Endothelial cell (in vitro differentiated cells): ENCODE data around the gene CCDC18. TPM values are rescaled to one million over a fixed set of nuclear protein-coding genes. Genes with fewer than 3 reads are reported as not detected.
A peak's percentile ranks its signal among the peaks of the same experiment; 100 is the strongest.

Experiments used
- DNase-seq: peaks from one replicate; pipeline ENCODE4 v3.0.0; 2021; ENCODE audit warnings: low spot score
- H3K27ac Mint-ChIP-seq: one replicate; pipeline ENCODE4 v1.8.0; 2021; ENCODE audit warnings: mixed read lengths, inconsistent platforms; ENCODE audit not compliant: unreplicated experiment
- H3K27me3 Mint-ChIP-seq: one replicate; pipeline ENCODE4 v1.8.0; 2021; ENCODE audit warnings: mild to moderate bottlenecking, moderate library complexity, mixed read lengths, inconsistent platforms; ENCODE audit not compliant: unreplicated experiment
- H3K36me3 Mint-ChIP-seq: one replicate; pipeline ENCODE4 v1.8.0; 2021; ENCODE audit warnings: mild to moderate bottlenecking, low read depth, mixed read lengths, inconsistent platforms; ENCODE audit not compliant: unreplicated experiment
- H3K4me1 Mint-ChIP-seq: one replicate; pipeline ENCODE4 v1.8.0; 2021; ENCODE audit warnings: mild to moderate bottlenecking, mixed read lengths, inconsistent platforms; ENCODE audit not compliant: unreplicated experiment
- H3K4me3 Mint-ChIP-seq: one replicate; pipeline ENCODE4 v1.8.0; 2021; ENCODE audit warnings: mild to moderate bottlenecking, mixed read lengths, inconsistent platforms; ENCODE audit not compliant: unreplicated experiment
- H3K9me3 Mint-ChIP-seq: one replicate; pipeline ENCODE4 v1.8.0; 2021; ENCODE audit warnings: mixed read lengths, inconsistent platforms; ENCODE audit not compliant: unreplicated experiment
- total RNA-seq: library from RNA; stranded (reverse); fragmentation: NEBNext Ultra II Directional; extraction: Animal tissue kit (Norgen Biotek cat#: 25700); gene quantifications from one replicate; pipeline ENCODE4 v1.2.1, GENCODE V29; 2021; ENCODE audit not compliant: unreplicated experiment
- TF ChIP-seq, protein P1 (sequence below): fragments of 200-600 bp; sonication (generic); IDR thresholded peaks from one replicate; pipeline ENCODE4 v1.5.0; 2021; ENCODE audit warnings: antibody characterized with exemption; ENCODE audit not compliant: unreplicated experiment

The CCDC18 gene
- total RNA-seq, 1 donor from 2014 or later, result 10.4 TPM

DNA sequence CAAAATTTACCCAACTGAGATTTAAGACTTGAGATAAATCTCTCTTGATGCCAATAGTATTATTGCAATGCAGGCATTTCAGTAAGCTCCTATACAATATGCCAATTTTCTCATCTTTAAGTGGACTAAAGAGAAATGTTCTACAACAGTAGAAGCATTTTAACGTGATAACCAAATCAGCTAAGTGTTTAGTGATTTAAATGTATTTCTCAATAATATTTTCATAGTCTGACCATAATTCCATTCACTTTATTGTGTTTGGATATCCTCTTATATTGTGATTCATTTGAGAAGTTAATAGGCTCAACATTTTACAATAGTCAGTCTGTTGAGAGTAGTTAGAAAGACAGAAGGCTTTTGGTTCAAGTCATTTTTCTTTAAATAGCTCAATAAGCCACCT lies 120.6 kb downstream of the CCDC18 start:
- no peak for DNase-seq
- H3K27me3 Mint-ChIP-seq, result no peaks in the 10 kb centered on the region
- H3K36me3 Mint-ChIP-seq, result no peaks in the 10 kb centered on the region
- H3K4me1 Mint-ChIP-seq, result peaks cover 19% of the 10 kb centered on the region
- H3K9me3 Mint-ChIP-seq, result no peaks in the 10 kb centered on the region
- no peak overlapping the region for H3K27ac Mint-ChIP-seq
- H3K4me3 Mint-ChIP-seq, result no peak overlapping the region
- TF ChIP-seq, protein P1, sequence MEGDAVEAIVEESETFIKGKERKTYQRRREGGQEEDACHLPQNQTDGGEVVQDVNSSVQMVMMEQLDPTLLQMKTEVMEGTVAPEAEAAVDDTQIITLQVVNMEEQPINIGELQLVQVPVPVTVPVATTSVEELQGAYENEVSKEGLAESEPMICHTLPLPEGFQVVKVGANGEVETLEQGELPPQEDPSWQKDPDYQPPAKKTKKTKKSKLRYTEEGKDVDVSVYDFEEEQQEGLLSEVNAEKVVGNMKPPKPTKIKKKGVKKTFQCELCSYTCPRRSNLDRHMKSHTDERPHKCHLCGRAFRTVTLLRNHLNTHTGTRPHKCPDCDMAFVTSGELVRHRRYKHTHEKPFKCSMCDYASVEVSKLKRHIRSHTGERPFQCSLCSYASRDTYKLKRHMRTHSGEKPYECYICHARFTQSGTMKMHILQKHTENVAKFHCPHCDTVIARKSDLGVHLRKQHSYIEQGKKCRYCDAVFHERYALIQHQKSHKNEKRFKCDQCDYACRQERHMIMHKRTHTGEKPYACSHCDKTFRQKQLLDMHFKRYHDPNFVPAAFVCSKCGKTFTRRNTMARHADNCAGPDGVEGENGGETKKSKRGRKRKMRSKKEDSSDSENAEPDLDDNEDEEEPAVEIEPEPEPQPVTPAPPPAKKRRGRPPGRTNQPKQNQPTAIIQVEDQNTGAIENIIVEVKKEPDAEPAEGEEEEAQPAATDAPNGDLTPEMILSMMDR, result no peak

DNA sequence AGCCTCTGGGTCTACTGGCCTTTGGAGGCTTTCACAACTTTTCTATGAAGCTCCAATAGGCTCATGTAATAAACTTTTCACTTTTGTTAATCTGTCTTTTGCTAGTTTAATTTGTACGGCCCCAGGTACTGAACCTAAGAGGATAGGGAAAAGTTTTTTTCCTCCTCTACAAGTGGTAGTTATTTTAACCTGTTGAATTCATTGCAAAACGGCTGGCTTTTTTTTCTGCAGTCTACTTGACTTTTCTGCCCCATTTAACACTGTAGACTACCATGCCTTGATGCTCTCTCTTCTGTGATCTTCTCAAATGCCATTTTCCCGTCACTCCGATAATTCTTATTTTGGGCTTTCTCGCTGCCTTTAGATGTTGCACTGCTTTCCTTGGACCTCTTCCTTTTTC lies 121.6 kb downstream of the CCDC18 start:
- H3K4me1 Mint-ChIP-seq, result peaks cover 10% of the 10 kb centered on the region
- no peaks in the 10 kb centered on the region for H3K36me3 Mint-ChIP-seq
- H3K9me3 Mint-ChIP-seq, result no peaks in the 10 kb centered on the region
- H3K27ac Mint-ChIP-seq, result no peak overlapping the region
- no peaks in the 10 kb centered on the region for H3K27me3 Mint-ChIP-seq
- no peak overlapping the region for H3K4me3 Mint-ChIP-seq
- TF ChIP-seq, protein P1, result no peak
- no peak for DNase-seq

GRCh38 chr1:93304716-93305138 lies 124.2 kb downstream of the CCDC18 start:
- TF ChIP-seq, protein P1, result peak; percentile 88

DNA sequence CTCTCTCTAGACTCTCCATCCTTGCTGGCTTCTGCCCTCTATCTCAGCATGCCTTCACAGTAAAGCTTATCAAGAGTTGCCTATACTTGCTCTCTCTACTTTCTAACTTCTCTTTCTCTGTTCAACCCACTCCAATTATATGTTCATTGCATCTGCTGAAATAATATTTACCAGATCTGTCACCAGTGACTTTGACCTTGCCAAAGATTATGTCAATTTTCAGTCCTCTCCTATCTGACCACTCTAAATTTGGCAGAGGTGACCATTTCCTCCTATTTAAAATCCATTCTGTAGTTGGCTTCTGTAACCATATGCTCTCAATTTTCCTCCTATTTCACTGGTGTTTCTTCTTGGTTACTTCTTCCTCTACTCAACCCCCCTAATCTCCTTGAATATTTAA lies 126.4 kb downstream of the CCDC18 start:
- H3K27me3 Mint-ChIP-seq, result no peaks in the 10 kb centered on the region
- no peaks in the 10 kb centered on the region for H3K36me3 Mint-ChIP-seq
- H3K9me3 Mint-ChIP-seq, result no peaks in the 10 kb centered on the region
- peaks cover 6% of the 10 kb centered on the region for H3K4me1 Mint-ChIP-seq
- H3K4me3 Mint-ChIP-seq, result no peak overlapping the region
- TF ChIP-seq, protein P1, result no peak
- no peak overlapping the region for H3K27ac Mint-ChIP-seq
- no peak for DNase-seq

More at GRCh38 chr1:93304716-93305138, 124.2 kb downstream of the CCDC18 start:
- Mint-ChIP-seq H3K9me3 (no peaks in the 10 kb centered on the region), H3K27me3 (no peaks in the 10 kb centered on the region), H3K27ac (no peak overlapping the region), H3K4me3 (no peak overlapping the region), H3K36me3 (no peaks in the 10 kb centered on the region), H3K4me1 (peaks cover 6% of the 10 kb centered on the region)
- peak; percentile 32 for DNase-seq

GRCh38 chr1:93313026-93313425 lies 132.5 kb downstream of the CCDC18 start:
- DNase-seq, result no peak
- Mint-ChIP-seq H3K9me3 (no peaks in the 10 kb centered on the region), H3K4me3 (no peak overlapping the region), H3K4me1 (no peaks in the 10 kb centered on the region), H3K36me3 (no peaks in the 10 kb centered on the region), H3K27me3 (no peaks in the 10 kb centered on the region), H3K27ac (no peak overlapping the region)
- TF ChIP-seq, protein P1, result no peak
